ENCODE results near the gene MUC5AC.

Gene MUC5AC

GRCh38 chr11:1197431-1197885 is 39.7 kb downstream of the MUC5AC start:
- no peak for DNase-seq (ENCODE audit: low read depth)

- no peak for DNase-seq (ENCODE audit: low read depth)
Measured at GRCh38 chr11:1197886-1198560, 40.3 kb downstream of the MUC5AC start.

GRCh38 chr11:1198561-1199240 is 40.9 kb downstream of the MUC5AC start:
- no peak for DNase-seq (ENCODE audit: low read depth)

GRCh38 chr11:1199241-1199750 is 41.5 kb downstream of the MUC5AC start:
- no peak for DNase-seq (ENCODE audit: low read depth)

- DNase-seq (ENCODE audit: low read depth), result no peak
Measured at GRCh38 chr11:1199751-1200610, 42.2 kb downstream of the MUC5AC start.

GRCh38 chr11:1200611-1201191 is 42.9 kb downstream of the MUC5AC start:
- no peak for DNase-seq (ENCODE audit: low read depth)

- no peak for DNase-seq (ENCODE audit: low read depth)
Measured at GRCh38 chr11:1201395-1202153, 43.8 kb downstream of the MUC5AC start.

- DNase-seq (ENCODE audit: low read depth), result no peak
Measured at GRCh38 chr11:1202154-1202775, 44.5 kb downstream of the MUC5AC start.

- DNase-seq (ENCODE audit: low read depth), result no peak
Measured at GRCh38 chr11:1202776-1203504, 45.2 kb downstream of the MUC5AC start.

- DNase-seq (ENCODE audit: low read depth), result no peak
Measured at GRCh38 chr11:1203505-1204271, 45.9 kb downstream of the MUC5AC start.

- DNase-seq (ENCODE audit: low read depth), result no peak
Measured at GRCh38 chr11:1204381-1205101, 46.8 kb downstream of the MUC5AC start.

GRCh38 chr11:1205121-1205986 is 47.6 kb downstream of the MUC5AC start:
- DNase-seq (ENCODE audit: low read depth), result no peak

GRCh38 chr11:1205987-1206331 is 48.2 kb downstream of the MUC5AC start:
- DNase-seq (ENCODE audit: low read depth), result no peak

GRCh38 chr11:1206391-1207271 is 48.9 kb downstream of the MUC5AC start:
- no peak for DNase-seq (ENCODE audit: low read depth)

- no peak for DNase-seq (ENCODE audit: low read depth)
Measured at GRCh38 chr11:1207401-1208143, 49.8 kb downstream of the MUC5AC start.

GRCh38 chr11:1208144-1208393 is 50.3 kb downstream of the MUC5AC start:
- DNase-seq (ENCODE audit: low read depth), result no peak

Data from T-helper 22 cell (primary cell).